KBM-7 (cell line): ENCODE results near the gene PFN3.
A peak's percentile ranks its signal among the peaks of the same experiment; 100 is the strongest.
"Not testable (repeated sequence)": the region's sequence is repeated elsewhere in the genome, so short reads cannot be mapped to it uniquely, and the experiment has no call there.

Experiments
- DNase-seq: peaks from one replicate; pipeline ENCODE4 v3.0.0-alpha.2; 2015
- in situ Hi-C: fragments of 300-500 bp; cut with MboI; formaldehyde crosslinking; loops from 2 replicates; pipeline ENCODE4 v1.14.3; 2020; ENCODE audit warnings: low sequenced_read_pairs, low pct_unique_long_range_greater_than_20kb, mixed read lengths

Gene PFN3

DNA sequence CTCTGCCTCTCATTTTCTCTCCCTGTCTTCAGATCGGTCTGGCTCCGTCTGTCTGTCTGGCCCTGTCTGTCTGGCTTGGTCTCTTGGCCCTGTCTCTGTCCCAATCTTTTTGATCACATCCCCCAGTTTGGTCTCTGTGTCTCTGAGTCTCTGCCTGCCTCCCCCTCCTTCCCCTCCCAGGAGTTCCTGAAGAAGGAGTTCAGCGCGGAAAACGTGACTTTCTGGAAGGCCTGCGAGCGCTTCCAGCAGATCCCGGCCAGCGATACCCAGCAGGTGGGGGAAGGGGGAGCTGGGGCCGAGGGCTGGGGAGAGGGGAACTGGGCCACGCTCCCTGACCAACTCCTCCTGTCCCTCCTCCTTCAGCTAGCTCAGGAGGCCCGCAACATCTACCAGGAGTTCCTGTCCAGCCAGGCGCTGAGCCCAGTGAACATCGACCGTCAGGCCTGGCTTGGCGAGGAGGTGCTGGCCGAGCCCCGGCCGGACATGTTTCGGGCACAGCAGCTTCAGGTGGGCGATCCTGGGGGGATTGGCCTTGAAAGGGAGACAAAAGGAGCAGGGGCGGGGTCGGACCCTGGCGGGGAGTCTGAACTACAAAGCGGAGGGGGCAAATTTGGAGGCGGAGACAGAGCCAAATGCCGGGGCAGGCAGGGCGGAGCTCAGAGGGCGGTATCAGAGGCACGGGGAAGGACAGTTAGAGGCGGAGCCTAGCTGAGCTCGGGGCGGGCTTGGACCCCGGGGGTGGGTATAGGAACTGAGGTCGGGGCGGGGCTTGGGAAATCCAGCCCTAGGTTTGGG is 33.7 kb downstream of the PFN3 start:
- no peak for DNase-seq
- in situ Hi-C loops: no loop called here

DNA sequence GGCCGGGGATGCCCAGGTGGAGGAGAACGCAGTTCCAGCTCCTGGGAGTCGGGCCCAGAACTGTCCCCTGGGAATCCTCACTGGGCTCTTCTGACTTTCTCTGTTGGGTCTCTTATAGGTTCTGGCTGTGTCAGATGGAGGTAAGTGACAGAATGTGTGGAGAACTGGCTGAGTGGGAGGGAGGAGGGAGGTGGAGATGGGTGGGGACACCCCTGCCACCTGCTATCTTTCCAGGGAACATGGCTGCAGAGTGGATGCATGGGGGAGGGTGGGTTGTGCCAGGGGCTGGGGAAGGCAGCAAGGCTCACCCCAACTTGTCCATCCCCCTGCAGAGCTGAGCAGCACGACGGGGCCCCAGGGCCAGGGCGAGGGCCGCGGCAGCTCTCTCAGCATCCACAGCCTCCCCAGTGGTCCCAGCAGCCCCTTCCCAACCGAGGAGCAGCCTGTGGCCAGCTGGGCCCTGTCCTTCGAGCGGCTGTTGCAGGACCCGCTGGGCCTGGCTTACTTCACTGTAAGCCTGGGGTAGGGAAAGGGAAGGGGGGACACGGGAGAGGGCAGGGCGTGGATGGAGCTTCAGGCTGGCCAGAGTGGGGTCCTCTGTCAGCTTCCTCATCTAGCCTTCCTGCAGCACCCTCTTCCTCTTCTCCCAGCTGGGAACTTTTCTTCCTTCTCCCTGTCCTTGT is 34.5 kb downstream of the PFN3 start:
- no peak for DNase-seq
- in situ Hi-C loops: no loop called here

DNA sequence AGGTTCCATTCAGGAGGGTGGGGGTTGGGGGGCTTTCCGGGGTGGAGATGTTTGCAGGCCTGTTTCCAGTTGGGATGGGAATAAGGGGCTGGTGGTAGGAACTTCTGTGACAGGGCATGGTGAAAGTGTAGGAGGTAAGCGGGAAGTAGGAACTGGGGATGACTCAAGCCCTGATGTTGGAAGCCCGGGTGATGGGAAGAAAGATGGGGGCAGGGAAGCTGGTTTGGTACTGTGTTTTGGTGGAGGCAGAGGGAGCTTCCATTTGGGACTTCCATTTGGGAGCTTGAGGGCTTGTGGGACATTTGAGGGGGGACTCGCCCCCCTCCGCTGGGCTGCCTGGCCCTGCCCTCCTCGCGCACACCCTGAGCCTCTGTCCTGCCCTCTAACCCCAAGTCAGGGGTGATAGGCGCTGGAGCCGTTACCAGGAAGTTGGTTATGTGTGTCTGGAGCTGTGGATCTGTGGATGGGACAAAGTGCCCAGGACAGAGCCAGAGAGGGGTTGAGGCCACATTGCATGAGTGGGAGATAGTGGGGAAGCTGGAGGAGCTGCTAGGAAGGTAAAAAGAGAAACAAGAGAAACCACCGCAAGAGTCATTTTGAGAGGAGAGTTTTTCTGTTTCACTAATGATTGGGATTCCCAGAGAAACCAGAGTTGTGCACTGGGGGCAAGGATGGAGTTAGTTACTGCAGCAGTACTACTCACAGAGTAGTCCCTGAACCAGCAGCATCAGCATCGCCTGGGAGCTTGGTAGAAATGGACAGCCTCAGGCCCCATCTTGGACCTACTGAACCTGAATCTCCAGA is 36.1 kb downstream of the PFN3 start:
- in situ Hi-C loops: no loop called here
- DNase-seq: no peak

DNA sequence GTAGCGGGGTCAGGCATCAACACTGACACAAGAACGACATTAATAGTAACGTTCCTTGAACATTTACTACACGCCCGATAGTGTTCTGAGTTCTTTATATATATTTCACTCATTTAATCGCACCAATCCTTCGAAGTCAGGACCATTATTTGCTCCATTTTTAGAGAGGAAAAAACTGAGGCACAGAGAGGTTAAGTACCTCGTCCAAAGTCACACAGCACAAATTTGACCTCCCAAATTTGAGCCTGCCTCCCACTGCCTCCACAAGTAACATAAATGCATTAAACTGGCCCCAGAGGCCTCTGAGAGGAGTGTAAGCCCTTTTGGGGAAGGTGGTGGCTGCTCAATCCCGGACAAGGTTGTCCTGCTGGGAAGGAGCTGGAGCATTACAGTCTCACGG is 36.9 kb downstream of the PFN3 start:
- no peak for DNase-seq
- in situ Hi-C loops: no loop called here

DNA sequence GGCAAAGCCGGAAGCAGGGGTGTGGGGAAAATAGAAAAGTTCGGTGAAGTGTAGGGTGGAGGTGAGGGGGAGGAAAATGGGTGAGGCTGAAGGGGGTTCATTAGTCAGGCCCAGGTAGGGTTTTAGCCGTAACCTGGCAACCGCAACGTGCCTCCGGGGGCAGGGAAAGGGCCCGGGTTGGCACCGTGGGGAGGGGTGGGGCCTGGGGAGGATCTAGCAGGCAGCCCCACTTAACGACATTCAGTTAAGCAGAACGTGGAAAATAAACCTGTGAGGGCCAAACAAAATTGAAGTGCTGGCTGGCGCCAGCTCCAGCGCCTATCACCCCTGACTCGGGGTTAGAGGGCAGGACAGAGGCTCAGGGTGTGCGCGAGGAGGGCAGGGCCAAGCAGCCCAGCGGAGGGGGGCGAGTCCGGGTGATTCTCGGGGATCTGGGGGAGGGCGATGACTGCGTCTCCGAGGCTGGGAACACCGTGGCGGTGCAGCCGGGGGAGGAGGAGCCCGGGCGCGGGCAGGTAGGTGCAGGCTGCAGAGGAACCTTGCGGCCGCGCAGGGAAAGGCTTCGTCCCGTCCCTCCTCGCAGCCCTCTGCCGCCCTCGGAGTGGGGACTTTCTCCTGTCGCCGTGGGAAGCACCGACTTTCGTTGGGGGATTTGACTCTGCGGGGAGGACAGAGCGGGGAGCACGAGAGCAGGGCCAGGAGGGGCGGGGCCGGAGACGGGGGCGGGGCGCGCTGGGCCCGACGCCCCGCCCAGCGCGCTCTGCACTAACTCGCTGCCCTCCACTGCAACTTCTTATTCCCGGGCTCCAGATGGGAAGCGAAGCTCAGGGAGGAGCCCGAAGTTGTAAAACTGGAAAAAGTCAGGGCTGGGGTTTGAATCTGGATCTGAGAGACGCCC is 37.6 kb downstream of the PFN3 start:
- in situ Hi-C loops: no loop called here
- peak; percentile 64 for DNase-seq

DNA sequence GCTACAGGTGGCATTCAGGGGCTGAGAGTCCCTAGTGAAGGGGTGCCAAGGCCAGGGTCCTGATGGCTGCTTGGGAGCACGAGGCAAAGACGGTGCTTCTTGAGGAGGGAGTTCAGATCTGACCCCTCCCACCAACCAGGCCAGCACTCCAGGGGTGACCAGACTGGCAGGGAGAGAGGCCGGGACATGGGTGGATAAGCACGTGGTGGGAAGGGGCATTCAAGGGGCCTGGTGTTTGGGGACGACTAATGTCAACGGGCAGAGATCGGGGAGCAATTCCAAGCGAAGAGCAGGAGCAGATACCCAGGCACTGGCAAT is 38.2 kb downstream of the PFN3 start:
- no peak for DNase-seq
- in situ Hi-C loops: no loop called here

DNA sequence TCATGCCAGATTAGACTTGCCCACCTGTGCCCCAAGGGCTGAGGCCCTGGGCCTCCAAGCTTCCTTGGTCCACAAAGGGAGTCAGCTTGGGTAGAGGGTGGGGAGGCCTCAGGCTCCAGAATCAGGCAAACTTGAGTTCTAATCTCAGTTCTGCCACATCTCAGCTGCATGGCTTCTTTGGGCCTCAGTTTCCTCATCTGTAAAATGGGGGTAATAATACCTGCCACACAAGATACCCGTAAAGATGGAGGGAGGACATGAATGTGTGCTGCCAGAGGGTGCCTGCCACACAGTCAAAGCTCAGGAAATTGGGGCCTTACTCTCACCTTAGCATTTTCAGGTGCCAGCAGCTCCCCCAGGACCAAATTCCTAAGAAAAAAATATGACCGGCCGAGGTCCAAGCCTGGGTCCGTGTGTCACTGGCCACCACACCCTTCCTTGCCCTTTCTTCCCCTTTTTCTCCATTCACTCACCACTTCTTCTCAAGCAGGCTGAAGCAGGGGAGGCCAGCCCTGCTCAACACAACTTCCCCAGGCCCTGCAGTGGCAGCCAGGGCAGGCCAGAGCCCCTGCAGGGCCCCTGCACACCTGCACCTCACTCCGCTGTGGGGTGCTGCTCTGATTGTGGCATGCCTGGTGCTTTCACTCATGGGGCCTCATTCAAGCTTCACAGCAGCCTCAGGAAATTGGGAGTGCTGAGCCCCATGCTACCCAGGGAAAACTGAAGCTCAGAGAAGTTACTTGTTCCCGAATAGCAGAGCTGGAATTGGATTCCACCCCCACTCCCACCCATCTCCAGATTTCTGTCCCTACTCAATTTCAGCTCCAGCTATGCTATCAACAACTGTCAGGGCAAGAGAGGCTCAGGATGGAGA is 38.8 kb downstream of the PFN3 start:
- in situ Hi-C loops: no loop called here
- DNase-seq: peak; percentile 57

DNA sequence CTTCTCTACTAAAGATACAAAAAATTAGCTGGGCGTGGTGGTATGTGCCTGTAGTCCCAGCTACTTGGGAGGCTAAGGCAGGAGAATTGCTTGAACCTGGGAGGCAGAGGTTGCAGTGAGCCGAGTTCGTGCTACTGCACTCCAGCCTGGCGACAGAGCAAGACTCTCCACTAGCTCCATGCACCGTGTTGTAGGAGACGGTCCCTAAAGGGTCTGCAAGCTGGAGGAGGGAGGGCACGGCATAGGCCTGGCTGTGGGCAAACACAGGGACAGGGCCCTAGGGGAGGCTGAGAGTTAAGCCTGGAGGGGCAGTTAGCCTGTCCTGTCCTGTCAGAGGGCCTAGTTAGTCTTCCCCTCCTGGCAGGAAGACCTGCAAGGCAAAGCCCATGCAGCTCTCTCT is 39.7 kb downstream of the PFN3 start:
- in situ Hi-C loops, DNase-seq: not testable (repeated sequence)

DNA sequence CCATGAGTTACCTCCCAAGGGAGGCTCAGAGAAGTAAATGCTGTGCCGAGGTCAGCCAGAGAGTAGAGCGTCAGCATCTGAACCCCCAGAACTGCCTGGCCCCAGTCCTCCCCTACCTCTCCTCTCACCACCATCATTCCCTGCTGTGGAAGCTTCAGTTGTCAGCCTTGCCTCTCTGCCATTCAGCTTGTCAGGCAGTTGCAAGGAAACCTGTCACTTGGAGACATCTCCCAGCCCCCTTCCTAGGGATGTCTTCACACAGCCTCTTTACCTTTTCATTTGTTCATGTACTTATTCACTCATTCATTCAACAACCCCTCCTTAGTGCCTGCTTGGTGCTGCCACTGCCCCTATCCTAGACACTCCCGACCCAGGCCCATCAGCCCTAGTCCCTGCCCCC is 40.6 kb downstream of the PFN3 start:
- DNase-seq: no peak
- in situ Hi-C loops: no loop called here

DNA sequence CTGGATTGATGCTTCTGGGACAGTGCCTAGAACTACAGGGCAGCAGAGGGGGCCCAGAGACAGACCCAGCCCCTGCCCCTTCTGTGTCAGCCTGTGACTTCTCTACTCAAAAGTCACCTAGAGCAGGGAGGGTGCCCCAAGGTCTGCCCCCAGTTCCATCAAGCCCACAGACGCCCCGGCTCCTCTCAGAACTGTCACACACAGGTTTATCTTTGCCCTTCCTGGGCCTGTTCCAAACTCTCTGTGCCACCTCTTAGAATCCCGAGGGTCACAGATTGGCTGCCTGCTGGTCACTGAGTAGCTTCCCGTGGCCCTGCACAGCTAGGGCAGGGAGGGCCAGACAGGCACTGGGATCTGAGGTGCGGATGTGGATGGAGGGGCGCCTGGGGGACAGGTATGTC is 41.0 kb downstream of the PFN3 start:
- in situ Hi-C loops: no loop called here
- DNase-seq: no peak

DNA sequence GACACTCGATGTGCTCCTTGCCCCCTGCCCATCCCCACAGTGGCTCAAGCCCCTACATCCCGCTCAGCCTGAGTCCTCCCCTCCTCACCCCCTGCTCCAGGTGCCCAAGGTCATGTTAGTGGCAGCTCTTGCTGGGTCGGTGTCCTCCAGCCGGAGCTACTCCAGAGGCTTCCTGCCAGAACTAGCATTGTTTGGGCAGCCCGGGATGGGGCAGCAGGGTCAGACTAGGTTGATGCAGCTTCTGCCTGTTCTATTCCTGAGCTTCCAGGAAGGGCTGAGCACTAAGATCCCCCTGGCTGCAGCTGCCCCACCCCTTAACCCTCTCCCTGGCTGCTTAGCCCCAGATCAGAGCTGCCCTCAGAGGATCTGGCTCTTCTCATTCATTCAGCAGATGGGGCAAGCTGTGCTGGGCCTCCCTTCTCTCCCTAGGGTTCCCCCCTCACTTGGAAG is 42.1 kb downstream of the PFN3 start:
- in situ Hi-C loops: no loop called here
- DNase-seq: no peak

DNA sequence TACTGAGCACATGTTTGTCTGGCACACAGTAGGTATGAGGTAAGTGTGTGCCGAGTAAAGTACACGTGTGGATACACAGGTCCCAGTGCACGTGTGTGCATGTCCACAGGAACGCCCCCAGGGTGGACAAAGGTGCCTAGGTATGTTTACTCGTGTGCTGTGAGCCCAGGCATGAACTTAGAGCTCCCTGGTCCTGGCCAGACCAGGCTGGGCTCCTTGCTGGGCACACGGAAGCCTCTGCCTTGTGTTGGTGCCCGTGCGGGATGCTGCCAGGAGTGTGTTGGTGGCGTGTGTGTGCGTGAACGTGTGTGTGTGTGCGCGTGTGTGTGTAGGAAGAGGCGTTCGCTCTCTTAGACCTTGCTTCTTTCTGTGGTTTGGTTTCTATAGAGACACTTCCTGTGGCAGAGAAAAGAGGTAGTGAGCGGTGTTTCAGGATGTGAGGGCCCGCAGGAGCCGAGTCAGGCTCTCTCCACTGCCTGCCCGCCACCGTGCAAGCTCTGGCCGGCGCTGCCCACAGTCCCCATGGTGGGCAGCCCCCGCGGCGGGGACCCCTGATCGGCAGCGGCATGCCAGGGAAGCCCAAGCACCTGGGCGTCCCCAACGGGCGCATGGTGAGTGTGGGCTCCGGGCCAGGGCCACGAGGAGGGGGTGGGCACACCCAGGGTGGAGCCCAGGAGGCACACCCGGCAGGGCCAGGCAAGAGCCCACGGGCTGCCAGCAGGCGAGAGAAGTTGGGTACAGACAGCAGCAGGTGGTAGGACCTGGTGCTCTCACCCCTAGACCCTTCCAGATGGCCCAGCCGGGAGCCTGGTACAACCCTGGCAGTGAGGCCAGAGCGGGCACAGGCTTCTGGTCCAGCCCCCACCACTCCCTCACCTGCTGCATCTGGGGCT is 42.8 kb downstream of the PFN3 start, which contains the start of gene RGS14:
Gene RGS14 (plus strand): TSS at position 466 of the 893 bp plus-strand sequence. CDS start 101 bp downstream, at position 567.
- in situ Hi-C loops: no loop called here
- peak; percentile 95 for DNase-seq

DNA sequence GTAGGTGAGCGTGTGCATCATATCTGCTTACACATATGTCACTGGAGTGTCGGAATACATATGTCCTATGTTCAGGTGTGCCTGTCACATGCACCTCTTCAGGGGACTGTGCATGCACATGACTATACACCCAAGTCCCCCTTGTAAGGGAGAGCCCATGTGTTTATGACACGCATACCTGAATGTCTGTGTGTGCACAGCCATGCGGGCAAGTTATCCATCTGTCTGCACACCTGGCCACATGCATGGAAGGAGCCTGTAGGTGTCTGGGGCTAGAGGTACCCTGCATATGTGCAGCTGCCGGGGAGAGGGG is 43.4 kb downstream of the PFN3 start:
- in situ Hi-C loops: no loop called here
- DNase-seq: no peak

DNA sequence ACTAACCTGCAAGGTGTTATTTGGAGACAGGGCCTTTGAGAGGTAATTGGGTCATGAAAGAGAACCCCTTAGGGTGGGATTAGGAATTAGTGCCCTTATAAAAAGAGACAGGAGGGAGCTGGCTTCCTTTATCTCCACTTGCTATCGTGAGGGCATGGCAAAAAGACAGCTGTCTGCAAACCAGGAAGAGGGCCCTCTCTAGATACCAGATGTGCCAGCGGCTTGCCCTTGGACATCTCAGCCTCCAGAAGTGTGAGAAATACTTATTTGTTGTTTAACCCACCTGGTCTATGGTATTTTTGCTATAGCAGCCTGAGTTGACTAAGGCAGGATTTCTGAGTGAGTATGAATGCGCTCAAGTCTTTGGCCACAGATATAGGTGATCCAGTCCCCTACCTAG is 43.7 kb downstream of the PFN3 start:
- in situ Hi-C loops: no loop called here
- no peak for DNase-seq

DNA sequence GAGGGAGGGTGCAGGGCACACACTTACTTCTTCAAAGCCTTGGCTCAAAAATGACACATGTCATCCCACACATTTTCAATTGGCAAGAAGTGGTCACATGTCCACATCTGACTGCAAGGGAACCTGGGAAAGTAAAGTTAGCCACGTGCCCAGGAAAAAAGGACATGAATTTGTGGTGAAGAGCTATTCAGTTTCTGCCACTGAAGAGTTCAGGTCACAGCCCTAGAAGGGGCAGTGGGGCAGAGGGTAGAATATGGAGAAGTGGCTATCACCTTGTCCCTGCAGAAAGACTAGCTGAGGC is 44.6 kb downstream of the PFN3 start:
- in situ Hi-C loops: no loop called here
- peak; percentile 44 for DNase-seq

DNA sequence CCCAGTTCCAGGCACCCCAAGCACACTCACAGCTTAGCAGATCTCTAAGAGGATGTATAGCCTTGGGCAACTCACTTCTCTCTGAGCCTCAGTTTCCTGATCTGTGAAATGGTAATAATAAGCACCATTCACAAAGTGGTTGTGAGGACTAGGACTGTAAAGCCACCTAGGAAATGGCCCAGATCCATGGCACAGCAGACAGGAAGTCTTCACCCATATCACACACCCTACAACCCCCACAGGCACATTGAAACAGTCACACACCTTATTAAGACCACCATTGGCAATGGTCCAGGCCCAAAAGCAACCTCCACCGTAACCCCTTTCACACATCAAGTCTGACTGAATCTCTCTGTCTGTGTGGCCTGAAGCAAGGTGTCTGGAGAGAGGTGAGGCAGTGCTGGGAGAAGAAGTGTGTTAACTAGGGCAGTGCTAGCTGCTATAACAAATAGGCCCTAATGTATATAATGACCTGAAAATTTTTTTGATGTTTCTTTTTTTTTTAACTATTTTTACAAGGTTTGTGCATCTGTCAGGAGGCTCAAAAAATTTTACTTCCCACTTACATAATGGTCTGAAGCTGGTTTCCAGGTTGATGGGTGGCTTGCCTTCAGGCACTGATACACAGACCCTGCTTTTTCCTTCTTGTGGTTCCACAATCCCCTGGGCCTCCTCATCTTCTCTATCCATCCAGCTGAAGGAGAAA is 45.1 kb downstream of the PFN3 start:
- in situ Hi-C loops: no loop called here
- DNase-seq: no peak

DNA sequence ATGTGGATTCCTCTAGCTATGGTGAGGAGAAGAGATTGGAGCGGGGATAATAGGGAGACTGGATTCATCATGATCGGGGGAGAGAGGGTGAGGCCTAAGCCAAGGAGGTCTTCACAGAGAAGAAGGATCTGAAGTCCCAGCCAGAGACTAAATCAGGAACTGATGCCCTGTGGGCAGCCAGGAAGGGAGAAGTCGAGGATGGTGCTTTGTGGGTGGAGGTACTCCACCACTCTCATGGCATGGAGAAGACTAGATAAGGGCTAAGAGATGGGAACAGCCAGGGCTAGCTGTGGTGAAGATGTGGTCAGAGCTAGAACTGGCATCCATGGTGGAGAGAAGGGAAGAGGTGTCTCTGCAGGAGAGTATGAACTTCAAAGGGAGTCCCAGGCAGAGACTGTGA is 45.8 kb downstream of the PFN3 start:
- DNase-seq: no peak
- in situ Hi-C loops: no loop called here
